OCI-LY7 (cell line): ENCODE data around the gene SMG6. TPM values are rescaled to one million over a fixed set of nuclear protein-coding genes. Genes with fewer than 3 reads are reported as not detected.

Experiments used
- BruUV-seq: library from RNA; stranded (reverse); fragments of 400-500 nt; replicated peaks from 2 replicates; lab custom pipeline; 2021; lab: Mats Ljungman, UMichigan
- CTCF ChIA-PET: fragments of 300-600 bp; sonication (Branson Sonifier 250); formaldehyde crosslinking; loops from one replicate; lab custom pipeline; 2022; ENCODE audit warnings: antibody characterized with exemption; ENCODE audit not compliant: unreplicated experiment; lab: Charles Lee
- POLR2A ChIA-PET: fragments of 300-600 bp; sonication (Branson Sonifier 250); formaldehyde crosslinking; loops from one replicate; lab custom pipeline; 2022; ENCODE audit warnings: antibody characterized with exemption; lab: Charles Lee
- DNase-seq: peaks from one replicate; pipeline ENCODE4 v3.0.0-alpha.2; 2015; ENCODE audit warnings: low spot score
- H2AFZ ChIP-seq: fragments of 200-600 bp; sonication (generic), shearing (Covaris generic); 2 replicates; pipeline ENCODE4 v1.6.1; 2014; ENCODE audit warnings: mild to moderate bottlenecking, antibody characterized with exemption, low read length, moderate library complexity
- H3K27ac ChIP-seq: fragments of 200-600 bp; sonication (generic); 2 replicates; pipeline ENCODE4 v1.5.1; 2014; ENCODE audit warnings: mixed run types, low read depth, mild to moderate bottlenecking, moderate library complexity, low read length, inconsistent platforms; ENCODE audit not compliant: poor library complexity, severe bottlenecking
- H3K36me3 ChIP-seq: fragments of 200-600 bp; sonication (generic); 2 replicates; pipeline ENCODE4 v1.6.1; 2014; ENCODE audit warnings: mild to moderate bottlenecking, antibody characterized with exemption, low read length, moderate library complexity, mixed read lengths; ENCODE audit not compliant: insufficient read depth
- H3K4me1 ChIP-seq: fragments of 200-600 bp; sonication (generic); 2 replicates; pipeline ENCODE4 v1.5.1; 2014; ENCODE audit warnings: mild to moderate bottlenecking, low read length; ENCODE audit not compliant: insufficient read depth, poor library complexity, severe bottlenecking
- H3K4me2 ChIP-seq: fragments of 200-600 bp; sonication (generic); 2 replicates; pipeline ENCODE4 v1.6.1; 2014; ENCODE audit warnings: mild to moderate bottlenecking, low read length
- H3K4me3 ChIP-seq: fragments of 200-600 bp; sonication (generic); 2 replicates; pipeline ENCODE4 v1.5.1; 2014; ENCODE audit warnings: mild to moderate bottlenecking, low read depth, low read length; ENCODE audit not compliant: poor library complexity, severe bottlenecking
- H3K79me2 ChIP-seq: fragments of 200-600 bp; sonication (generic); 2 replicates; pipeline ENCODE4 v1.6.1; 2016; ENCODE audit warnings: low read depth, mild to moderate bottlenecking, low read length, moderate library complexity, mixed read lengths; ENCODE audit not compliant: insufficient read depth
- H3K9me2 ChIP-seq: fragments of 200-600 bp; sonication (generic); 2 replicates; pipeline ENCODE4 v1.6.1; 2016; ENCODE audit warnings: mild to moderate bottlenecking, low read length, mixed read lengths; ENCODE audit not compliant: insufficient read depth
- H3K9me3 ChIP-seq: fragments of 200-600 bp; sonication (generic); 2 replicates; pipeline ENCODE4 v1.6.1; 2014; ENCODE audit warnings: mild to moderate bottlenecking, mixed run types, low read length, mixed read lengths
- H4K20me1 ChIP-seq: fragments of 200-600 bp; sonication (generic); 2 replicates; pipeline ENCODE4 v1.6.1; 2014; ENCODE audit warnings: mild to moderate bottlenecking, antibody characterized with exemption, low read length, moderate library complexity, mixed read lengths; ENCODE audit not compliant: insufficient read depth
- EZH2phosphoT487 ChIP-seq: fragments of 200-600 bp; sonication (generic); IDR thresholded peaks from 2 replicates; pipeline ENCODE4 v1.6.1; 2018; ENCODE audit warnings: low read depth, borderline replicate concordance, mild to moderate bottlenecking, mixed run types, antibody characterized with exemption, low read length, moderate library complexity, mixed read lengths
- intact Hi-C: fragments of 100-400 bp; cut with micrococcal nuclease; formaldehyde crosslinking; loops from one replicate; pipeline ENCODE4 v1.10.0; 2022; ENCODE audit not compliant: unreplicated experiment
- total RNA-seq, 2 experiments: library from RNA; depleted of rRNA in 1 of 2; stranded (reverse); fragments of >200 nt in 1 of 2; shearing (Covaris generic) in 1 of 2; gene quantifications; 2 replicates each; pipeline ENCODE4 v1.2.3, GENCODE V29; 2014 to 2022
- TF ChIP-seq, protein P1 (sequence below): fragments of 200-600 bp; sonication (generic); conservative IDR thresholded peaks from 2 replicates; pipeline ENCODE4 v1.5.1; 2014; ENCODE audit warnings: mild to moderate bottlenecking, antibody characterized with exemption, low read length, moderate library complexity, mixed read lengths

Gene SMG6
- total RNA-seq, 2 experiments from 2014 or later = 12.5 to 17.8 TPM

- TF ChIP-seq, protein P1, sequence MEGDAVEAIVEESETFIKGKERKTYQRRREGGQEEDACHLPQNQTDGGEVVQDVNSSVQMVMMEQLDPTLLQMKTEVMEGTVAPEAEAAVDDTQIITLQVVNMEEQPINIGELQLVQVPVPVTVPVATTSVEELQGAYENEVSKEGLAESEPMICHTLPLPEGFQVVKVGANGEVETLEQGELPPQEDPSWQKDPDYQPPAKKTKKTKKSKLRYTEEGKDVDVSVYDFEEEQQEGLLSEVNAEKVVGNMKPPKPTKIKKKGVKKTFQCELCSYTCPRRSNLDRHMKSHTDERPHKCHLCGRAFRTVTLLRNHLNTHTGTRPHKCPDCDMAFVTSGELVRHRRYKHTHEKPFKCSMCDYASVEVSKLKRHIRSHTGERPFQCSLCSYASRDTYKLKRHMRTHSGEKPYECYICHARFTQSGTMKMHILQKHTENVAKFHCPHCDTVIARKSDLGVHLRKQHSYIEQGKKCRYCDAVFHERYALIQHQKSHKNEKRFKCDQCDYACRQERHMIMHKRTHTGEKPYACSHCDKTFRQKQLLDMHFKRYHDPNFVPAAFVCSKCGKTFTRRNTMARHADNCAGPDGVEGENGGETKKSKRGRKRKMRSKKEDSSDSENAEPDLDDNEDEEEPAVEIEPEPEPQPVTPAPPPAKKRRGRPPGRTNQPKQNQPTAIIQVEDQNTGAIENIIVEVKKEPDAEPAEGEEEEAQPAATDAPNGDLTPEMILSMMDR = no peak
- TF ChIP-seq EZH2phosphoT487 = no peak
- Histone ChIP-seq H3K36me3 (no peaks in the 10 kb centered on the region), H3K4me1 (peaks cover 20% of the 10 kb centered on the region), H3K27ac (no peak overlapping the region), H3K79me2 (no peaks in the 10 kb centered on the region), H2AFZ (no peak overlapping the region), H3K9me3 (no peaks in the 10 kb centered on the region), H3K4me3 (no peak overlapping the region), H3K9me2 (no peaks in the 10 kb centered on the region), H4K20me1 (peaks cover 7% of the 10 kb centered on the region; the same call in 1 of the 2 replicates), H3K4me2 (no peak overlapping the region)
- no TSS peak for BruUV-seq
- intact Hi-C loops = no loop called here
- DNase-seq = no peak
- ChIA-PET CTCF (no interaction called here), POLR2A (interaction anchor here (0.6 kb wide), 2 partner anchors 155 to 1863 kb away, joined by 3 to 4 read pairs; no protein-coding TSS in a partner anchor)
Measured at GRCh38 chr17:2210726-2211125, 92.9 kb downstream of the SMG6 start.

DNA sequence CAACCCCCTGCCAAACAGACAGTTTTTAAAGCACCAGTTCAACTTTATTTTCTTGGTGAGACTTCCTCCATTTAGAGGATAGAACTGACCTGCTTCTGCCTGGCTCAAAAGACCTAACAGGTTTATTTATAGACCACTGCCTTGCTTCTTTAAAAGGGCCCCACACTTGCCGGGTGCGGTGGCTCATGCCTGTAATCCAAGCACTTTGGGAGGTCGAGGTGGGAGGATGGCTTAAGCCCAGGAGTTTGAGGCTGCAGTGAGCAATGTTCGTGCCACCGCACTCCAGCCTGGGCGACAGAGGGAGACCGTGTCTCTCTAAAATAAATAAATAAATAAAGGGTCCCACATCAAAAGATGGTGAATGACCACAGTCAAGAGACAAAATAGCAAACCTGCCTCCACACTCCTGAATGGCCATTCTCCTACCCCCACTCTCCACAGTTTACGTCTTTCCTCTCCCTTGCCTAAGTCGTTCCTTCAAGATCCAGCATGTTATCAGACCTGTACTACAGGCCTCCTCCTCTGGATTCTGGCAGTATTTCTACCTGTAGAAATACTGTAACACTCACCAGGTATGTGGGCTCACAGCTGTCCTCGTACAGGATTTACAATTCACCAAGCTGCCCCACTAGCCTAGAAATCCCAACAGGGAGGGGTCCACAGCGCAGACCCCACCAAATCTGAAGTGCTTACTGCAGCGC is 95.6 kb downstream of the SMG6 start:
- POLR2A ChIA-PET = no interaction called here

More for the DNA sequence above, 95.6 kb downstream of the SMG6 start:
- H3K9me3 ChIP-seq = no peaks in the 10 kb centered on the region
- no peak overlapping the region for H2AFZ ChIP-seq
- H3K4me2 ChIP-seq = no peak overlapping the region
- no peak overlapping the region for H3K4me3 ChIP-seq
- H3K27ac ChIP-seq = no peak overlapping the region
- DNase-seq = no peak
- no TSS peak for BruUV-seq
- no peaks in the 10 kb centered on the region for H3K79me2 ChIP-seq
- no peaks in the 10 kb centered on the region for H4K20me1 ChIP-seq
- no peaks in the 10 kb centered on the region for H3K9me2 ChIP-seq
- H3K4me1 ChIP-seq = peaks cover 3% of the 10 kb centered on the region
- TF ChIP-seq, protein P1 = no peak
- TF ChIP-seq EZH2phosphoT487 = no peak
- CTCF ChIA-PET = interaction anchor here (0.5 kb wide), 1 partner anchor 303 kb away, joined by 3 read pairs; no protein-coding TSS in a partner anchor
- H3K36me3 ChIP-seq = no peaks in the 10 kb centered on the region; the same call in 1 of the 2 replicates
- intact Hi-C loops = no loop called here
